Endodermal cell (in vitro differentiated cells): ENCODE data around the gene PRDM16. TPM values are rescaled to one million over a fixed set of nuclear protein-coding genes. Genes with fewer than 3 reads are reported as not detected.
A peak's percentile ranks its signal among the peaks of the same experiment; 100 is the strongest.

Source experiments
- DNase-seq: peaks from one replicate; pipeline ENCODE4 v3.0.0-alpha.2; 2017
- H3K27ac ChIP-seq: 2 replicates; pipeline ENCODE4 v1.5.1; 2013; ENCODE audit warnings: mild to moderate bottlenecking, low read depth, low read length, moderate library complexity
- H3K27me3 ChIP-seq: 2 replicates; pipeline ENCODE4 v1.6.1; 2013; ENCODE audit warnings: mild to moderate bottlenecking, low read length, moderate library complexity; ENCODE audit not compliant: insufficient read depth, control insufficient read depth, poor library complexity, severe bottlenecking
- H3K36me3 ChIP-seq: 2 replicates; pipeline ENCODE4 v1.7.0; 2013; ENCODE audit warnings: mild to moderate bottlenecking, low read length, moderate library complexity; ENCODE audit not compliant: control insufficient read depth, insufficient read depth
- H3K4me1 ChIP-seq: one replicate; pipeline ENCODE4 v1.7.0; 2013; ENCODE audit warnings: low read length; ENCODE audit not compliant: control insufficient read depth, insufficient read depth
- H3K4me3 ChIP-seq: 2 replicates; pipeline ENCODE4 v1.5.1; 2013; ENCODE audit warnings: mild to moderate bottlenecking, low read length, moderate library complexity
- H3K9ac ChIP-seq: 2 replicates; pipeline ENCODE4 v1.6.1; 2013; ENCODE audit warnings: mild to moderate bottlenecking, low read length, moderate library complexity; ENCODE audit not compliant: poor library complexity, severe bottlenecking; ENCODE audit errors: extremely low read depth
- H3K9me3 ChIP-seq: 2 replicates; pipeline ENCODE4 v1.6.1; 2013; ENCODE audit warnings: mild to moderate bottlenecking, low read length, moderate library complexity; ENCODE audit not compliant: control insufficient read depth
- H3K27ac Mint-ChIP-seq: 2 replicates; pipeline ENCODE4 v1.8.0; 2020; ENCODE audit warnings: mixed read lengths
- H3K27me3 Mint-ChIP-seq: 2 replicates; pipeline ENCODE4 v1.8.0; 2021; ENCODE audit warnings: mild to moderate bottlenecking, mixed read lengths; ENCODE audit not compliant: insufficient read depth
- H3K36me3 Mint-ChIP-seq: 2 replicates; pipeline ENCODE4 v1.8.0; 2020; ENCODE audit warnings: low read depth, mixed read lengths
- H3K4me1 Mint-ChIP-seq: 2 replicates; pipeline ENCODE4 v1.8.0; 2020; ENCODE audit warnings: mixed read lengths
- H3K4me3 Mint-ChIP-seq: 2 replicates; pipeline ENCODE4 v1.8.0; 2020; ENCODE audit warnings: mild to moderate bottlenecking, moderate library complexity, mixed read lengths
- H3K9me3 Mint-ChIP-seq: 2 replicates; pipeline ENCODE4 v1.8.0; 2020; ENCODE audit warnings: mild to moderate bottlenecking, mixed read lengths
- CTCF ChIP-seq: fragments of 200-600 bp; sonication (generic); conservative IDR thresholded peaks from 2 replicates; pipeline ENCODE4 v1.5.0; 2021; ENCODE audit warnings: antibody characterized with exemption, mild to moderate bottlenecking
- WGBS, 2 experiments: methylation state at CpG; one replicate each; pipeline versions ENCODE4 v1.1.5 to v1.1.7; 2013; ENCODE audit warnings: missing lambda C conversion rate in 2 of 2, mixed read lengths in 1 of 2; ENCODE audit not compliant: insufficient coverage in 1 of 2, insufficient read length in 1 of 2; 5-methylcytosine and 5-hydroxymethylcytosine counted together
- total RNA-seq, 2 donors: library from RNA; stranded (reverse); fragmentation: NEBNext Ultra II Directional in 1 of 2; extraction: Animal tissue kit (Norgen Biotek cat#: 25700) in 1 of 2; gene quantifications; 2 replicates in 1 of 2; 3 replicates in 1 of 2; pipeline ENCODE4 v1.2.1, GENCODE V29; 2021

The PRDM16 gene
- total RNA-seq, 2 donors from 2014 or later: 2.1 to 4.0 TPM

GRCh38 chr1:3028531-3029282 lies 40.3 kb upstream of the PRDM16 start:
- no peak for TF ChIP-seq CTCF
- H3K9me3 ChIP-seq: peaks cover 17% of the 10 kb centered on the region
- H3K4me3 ChIP-seq: no peak overlapping the region
- peak; percentile 29 for DNase-seq
- no peaks in the 10 kb centered on the region for H3K4me1 Mint-ChIP-seq
- no peaks in the 10 kb centered on the region for H3K36me3 ChIP-seq
- no peak overlapping the region for H3K9ac ChIP-seq
- H3K27ac ChIP-seq: no peak overlapping the region
- WGBS, 2 experiments: 87 to 90% methylated on average over 14 to 32 of the region's 32 CpGs
- H3K9me3 Mint-ChIP-seq: peaks cover 51% of the 10 kb centered on the region
- H3K27me3 ChIP-seq: no peaks in the 10 kb centered on the region
- H3K27me3 Mint-ChIP-seq: no peaks in the 10 kb centered on the region
- no peak overlapping the region for H3K27ac Mint-ChIP-seq
- no peak overlapping the region for H3K4me3 Mint-ChIP-seq
- no peaks in the 10 kb centered on the region for H3K36me3 Mint-ChIP-seq
- H3K4me1 ChIP-seq: no peaks in the 10 kb centered on the region

- no peak overlapping the region for H3K27ac ChIP-seq
- Mint-ChIP-seq H3K9me3 (peaks cover 50% of the 10 kb centered on the region), H3K27ac (no peak overlapping the region), H3K27me3 (no peaks in the 10 kb centered on the region), H3K4me3 (no peak overlapping the region), H3K36me3 (no peaks in the 10 kb centered on the region), H3K4me1 (no peaks in the 10 kb centered on the region)
- peak; percentile 23 for DNase-seq
- no peaks in the 10 kb centered on the region for H3K36me3 ChIP-seq
- H3K9ac ChIP-seq: no peak overlapping the region
- no peak overlapping the region for H3K4me3 ChIP-seq
- peaks cover 22% of the 10 kb centered on the region for H3K9me3 ChIP-seq
- 83 to 97% methylated on average over 7 to 11 of the region's 11 CpGs for WGBS, 2 experiments
- TF ChIP-seq CTCF: no peak
- no peaks in the 10 kb centered on the region for H3K4me1 ChIP-seq
- H3K27me3 ChIP-seq: no peaks in the 10 kb centered on the region
Observed at GRCh38 chr1:3029481-3029961, 39.5 kb upstream of the PRDM16 start.

GRCh38 chr1:3029991-3030662 lies 38.9 kb upstream of the PRDM16 start:
- no peak overlapping the region for H3K4me3 ChIP-seq
- H3K27me3 Mint-ChIP-seq: no peaks in the 10 kb centered on the region
- H3K4me1 Mint-ChIP-seq: no peaks in the 10 kb centered on the region
- H3K9me3 Mint-ChIP-seq: peaks cover 53% of the 10 kb centered on the region
- no peaks in the 10 kb centered on the region for H3K4me1 ChIP-seq
- no peak overlapping the region for H3K4me3 Mint-ChIP-seq
- H3K36me3 Mint-ChIP-seq: no peaks in the 10 kb centered on the region
- no peak overlapping the region for H3K27ac Mint-ChIP-seq
- no peaks in the 10 kb centered on the region for H3K36me3 ChIP-seq
- H3K9ac ChIP-seq: no peak overlapping the region
- 89 to 95% methylated on average over 20 to 32 of the region's 32 CpGs for WGBS, 2 experiments
- no peak overlapping the region for H3K27ac ChIP-seq
- peaks cover 21% of the 10 kb centered on the region for H3K9me3 ChIP-seq
- no peak for TF ChIP-seq CTCF
- DNase-seq: peak; percentile 27
- H3K27me3 ChIP-seq: no peaks in the 10 kb centered on the region
